ENCODE results near the gene CXCL5. TPM values are rescaled to one million over a fixed set of nuclear protein-coding genes. Genes with fewer than 3 reads are reported as not detected.

Gene CXCL5
- total and polyA plus RNA-seq, 2 donors from 2014 or later, result 0.63 TPM; not detected in 1

DNA sequence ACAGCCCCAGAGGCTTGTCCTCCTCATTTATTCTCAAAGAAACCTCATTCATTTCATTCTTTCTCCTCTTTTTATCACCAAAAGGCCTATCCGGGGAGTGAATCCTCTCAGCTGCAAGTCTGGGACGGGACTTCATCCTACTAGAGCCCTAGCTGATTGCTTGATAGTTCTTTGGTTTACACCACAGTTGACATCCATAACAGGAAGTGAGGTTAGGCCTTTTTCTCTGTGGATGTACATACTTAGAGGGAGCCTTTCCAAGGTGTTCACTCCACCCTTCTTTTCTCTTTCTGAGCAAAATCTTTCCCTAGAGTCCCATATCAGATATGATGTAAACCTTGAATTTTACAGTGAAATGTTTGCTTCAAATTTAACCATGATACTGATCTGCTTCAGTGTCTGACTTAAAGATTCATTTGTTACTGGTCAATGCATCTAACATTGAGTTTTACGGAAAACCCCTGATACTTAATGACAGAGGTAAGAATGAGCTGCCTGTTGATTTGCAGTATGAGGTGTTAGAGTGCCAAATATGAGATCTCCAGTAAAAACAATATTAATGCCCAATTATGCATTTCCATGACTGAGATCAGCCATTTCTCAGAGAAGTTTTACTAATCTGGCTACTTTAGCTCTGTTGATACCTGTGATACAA is 16.8 kb upstream of the CXCL5 start:
- TF ChIP-seq CTCF (IDR thresholded peaks at IDR 0.05; ENCODE audit: borderline replicate concordance, extremely low read depth, insufficient read depth), result no peak
- H3K27ac ChIP-seq (ENCODE audit: low read depth in 2 of 2, low read length in 2 of 2), result no peak overlapping the region
- H3K36me3 ChIP-seq (ENCODE audit: control insufficient read depth in 2 of 3, insufficient read depth in 3 of 3, low read length in 3 of 3), result no peaks in the 10 kb centered on the region
- FAIRE-seq (no peak), DNase-seq (no peak)
- H3K27me3 ChIP-seq (ENCODE audit: control insufficient read depth, insufficient read depth, low read length), result no peaks in the 10 kb centered on the region
- H3K4me1 ChIP-seq (ENCODE audit: control insufficient read depth in 2 of 3, insufficient read depth in 2 of 3, low read depth in 1 of 3, low read length in 3 of 3), result no peaks in the 10 kb centered on the region
- H3K4me3 ChIP-seq (ENCODE audit: low read length in 3 of 3), result no peak overlapping the region
- no peaks in the 10 kb centered on the region for H3K9me3 ChIP-seq (ENCODE audit: control insufficient read depth in 2 of 3, insufficient read depth in 1 of 3, low read length in 3 of 3)
- intact Hi-C loops (cut with DNase I), result no loop called here
- H3K9ac ChIP-seq (ENCODE audit: low read length in 3 of 3), result no peak overlapping the region

- H3K27me3 ChIP-seq (ENCODE audit: control insufficient read depth, insufficient read depth, low read length), result no peaks in the 10 kb centered on the region
- intact Hi-C loops (cut with DNase I), result no loop called here
- H3K4me1 ChIP-seq (ENCODE audit: control insufficient read depth in 2 of 3, insufficient read depth in 2 of 3, low read depth in 1 of 3, low read length in 3 of 3), result no peaks in the 10 kb centered on the region
- H3K9ac ChIP-seq (ENCODE audit: low read length in 3 of 3), result no peak overlapping the region
- FAIRE-seq (no peak), DNase-seq (no peak)
- TF ChIP-seq CTCF (IDR thresholded peaks at IDR 0.05; ENCODE audit: borderline replicate concordance, extremely low read depth, insufficient read depth), result no peak
- H3K27ac ChIP-seq (ENCODE audit: low read depth in 2 of 2, low read length in 2 of 2), result no peak overlapping the region
- H3K9me3 ChIP-seq (ENCODE audit: control insufficient read depth in 2 of 3, insufficient read depth in 1 of 3, low read length in 3 of 3), result no peaks in the 10 kb centered on the region
- no peak overlapping the region for H3K4me3 ChIP-seq (ENCODE audit: low read length in 3 of 3)
- H3K36me3 ChIP-seq (ENCODE audit: control insufficient read depth in 2 of 3, insufficient read depth in 3 of 3, low read length in 3 of 3), result no peaks in the 10 kb centered on the region
These were observed 15.9 kb upstream of the CXCL5 start for GRCh38 chr4:74014332-74014731.

DNA sequence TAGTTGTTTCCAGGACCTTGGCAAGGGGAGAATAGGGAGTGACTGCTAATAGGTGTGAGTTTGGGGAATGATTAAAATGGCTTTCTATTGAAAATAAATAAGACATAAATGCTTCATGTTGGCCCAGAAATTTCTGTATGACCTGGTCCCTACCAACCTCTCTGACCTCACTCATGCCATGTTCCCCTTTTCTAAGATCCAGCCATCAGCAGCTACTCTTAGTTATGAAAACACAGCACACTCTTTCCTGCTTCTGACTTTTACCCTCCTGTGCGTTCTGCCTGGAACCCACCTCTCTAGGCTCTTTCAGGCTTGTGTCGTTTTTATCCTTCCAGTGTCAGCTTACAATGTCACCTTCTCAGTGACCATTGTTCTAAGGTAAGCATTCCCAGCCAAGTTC is 14.8 kb upstream of the CXCL5 start:
- FAIRE-seq, result no peak
- Histone ChIP-seq H3K27ac (ENCODE audit: low read depth in 2 of 2, low read length in 2 of 2) (no peak overlapping the region), H3K9me3 (ENCODE audit: control insufficient read depth in 2 of 3, insufficient read depth in 1 of 3, low read length in 3 of 3) (no peaks in the 10 kb centered on the region), H3K4me3 (ENCODE audit: low read length in 3 of 3) (no peak overlapping the region), H3K27me3 (ENCODE audit: control insufficient read depth, insufficient read depth, low read length) (no peaks in the 10 kb centered on the region), H3K36me3 (ENCODE audit: control insufficient read depth in 2 of 3, insufficient read depth in 3 of 3, low read length in 3 of 3) (no peaks in the 10 kb centered on the region), H3K9ac (ENCODE audit: low read length in 3 of 3) (no peak overlapping the region), H3K4me1 (ENCODE audit: control insufficient read depth in 2 of 3, insufficient read depth in 2 of 3, low read depth in 1 of 3, low read length in 3 of 3) (no peaks in the 10 kb centered on the region)
- DNase-seq, result no peak
- intact Hi-C loops (cut with DNase I), result no loop called here
- TF ChIP-seq CTCF (IDR thresholded peaks at IDR 0.05; ENCODE audit: borderline replicate concordance, extremely low read depth, insufficient read depth), result no peak

DNA sequence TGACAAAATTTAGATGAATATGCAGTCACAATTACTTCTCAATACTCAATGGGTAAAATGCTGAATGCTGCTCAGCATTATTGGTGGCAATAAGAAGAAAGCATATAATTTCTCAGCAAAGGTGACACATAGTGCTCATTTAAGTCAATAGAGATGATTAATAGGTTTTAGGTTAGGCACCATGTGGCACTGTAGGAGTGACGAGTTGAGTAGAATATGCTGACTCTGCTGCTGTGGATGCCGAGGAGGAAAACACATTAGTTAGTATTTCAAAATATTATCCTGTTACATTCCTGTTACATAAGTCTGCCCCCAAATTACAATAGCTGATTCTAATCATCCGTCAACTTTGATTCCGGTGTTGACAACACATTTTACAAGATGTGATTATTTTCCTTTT is 13.7 kb upstream of the CXCL5 start:
- Histone ChIP-seq H3K4me3 (ENCODE audit: low read length in 3 of 3) (no peak overlapping the region), H3K27ac (ENCODE audit: low read depth in 2 of 2, low read length in 2 of 2) (no peak overlapping the region), H3K9ac (ENCODE audit: low read length in 3 of 3) (no peak overlapping the region), H3K9me3 (ENCODE audit: control insufficient read depth in 2 of 3, insufficient read depth in 1 of 3, low read length in 3 of 3) (no peaks in the 10 kb centered on the region), H3K4me1 (ENCODE audit: control insufficient read depth in 2 of 3, insufficient read depth in 2 of 3, low read depth in 1 of 3, low read length in 3 of 3) (no peaks in the 10 kb centered on the region), H3K27me3 (ENCODE audit: control insufficient read depth, insufficient read depth, low read length) (no peaks in the 10 kb centered on the region), H3K36me3 (ENCODE audit: control insufficient read depth in 2 of 3, insufficient read depth in 3 of 3, low read length in 3 of 3) (no peaks in the 10 kb centered on the region)
- intact Hi-C loops (cut with DNase I), result no loop called here
- TF ChIP-seq CTCF (IDR thresholded peaks at IDR 0.05; ENCODE audit: borderline replicate concordance, extremely low read depth, insufficient read depth), result no peak
- no peak for FAIRE-seq
- no peak for DNase-seq
